NT2/D1 (cell line): ENCODE measurements around the gene DCC.

Source experiments
- SUZ12 ChIP-seq: IDR thresholded peaks from 2 replicates; pipeline ENCODE4 v1.6.1; 2011; ENCODE audit not compliant: insufficient read length, insufficient read depth; ENCODE audit errors: extremely low read depth
- YY1 ChIP-seq: IDR thresholded peaks from 2 replicates; pipeline ENCODE4 v1.6.1; 2011; ENCODE audit not compliant: insufficient read length, insufficient read depth

- TF ChIP-seq YY1, result no peak
- TF ChIP-seq SUZ12, result no peak
These were observed 1169.9 kb downstream of the DCC start for GRCh38 chr18:53509886-53510285.
